A204.1 (cell line): ENCODE results near the gene SLC6A1.

Experiments
- FAIRE-seq: peaks from 2 replicates; lab custom pipeline; 2012; peaks lifted over from hg19 to GRCh38; lab: Jason Lieb, UNC

The SLC6A1 gene

GRCh38 chr3:10970306-10970960, 22.1 kb upstream of the SLC6A1 start:
- no peak for FAIRE-seq

- no peak for FAIRE-seq
Measured at GRCh38 chr3:10972072-10972782, 20.3 kb upstream of the SLC6A1 start.

GRCh38 chr3:10973046-10973595, 19.4 kb upstream of the SLC6A1 start:
- FAIRE-seq = no peak

- FAIRE-seq = no peak
Measured at GRCh38 chr3:10974131-10974530, 18.4 kb upstream of the SLC6A1 start.

- FAIRE-seq = no peak
Measured at GRCh38 chr3:10974746-10975375, 17.7 kb upstream of the SLC6A1 start.

- FAIRE-seq = no peak
Measured at GRCh38 chr3:10975695-10976234, 16.8 kb upstream of the SLC6A1 start.

GRCh38 chr3:10976770-10977169, 15.8 kb upstream of the SLC6A1 start:
- FAIRE-seq = no peak

- no peak for FAIRE-seq
Measured at GRCh38 chr3:10977892-10978510, 14.5 kb upstream of the SLC6A1 start.

- no peak for FAIRE-seq
Measured at GRCh38 chr3:10978956-10979355, 13.6 kb upstream of the SLC6A1 start.

- no peak for FAIRE-seq
Measured at GRCh38 chr3:10980312-10980711, 12.2 kb upstream of the SLC6A1 start.

GRCh38 chr3:10981031-10981430, 11.5 kb upstream of the SLC6A1 start:
- no peak for FAIRE-seq

GRCh38 chr3:10981961-10982360, 10.6 kb upstream of the SLC6A1 start:
- FAIRE-seq = no peak

GRCh38 chr3:10982782-10983181, 9.8 kb upstream of the SLC6A1 start:
- no peak for FAIRE-seq

GRCh38 chr3:10983219-10983916, 9.2 kb upstream of the SLC6A1 start:
- no peak for FAIRE-seq

- FAIRE-seq = no peak
Measured at GRCh38 chr3:10984371-10984896, 8.1 kb upstream of the SLC6A1 start.

- no peak for FAIRE-seq
Measured at GRCh38 chr3:10985181-10985580, 7.4 kb upstream of the SLC6A1 start.

- no peak for FAIRE-seq
Measured at GRCh38 chr3:10986592-10986991, 6.0 kb upstream of the SLC6A1 start.

- FAIRE-seq = no peak
Measured at GRCh38 chr3:10988001-10988665, 4.4 kb upstream of the SLC6A1 start.

- FAIRE-seq = no peak
Measured at GRCh38 chr3:10988991-10989484, 3.5 kb upstream of the SLC6A1 start.

- no peak for FAIRE-seq
Measured at GRCh38 chr3:10992943-10993728, 588 bp downstream of the SLC6A1 start.
